Fibroblast of peridontal ligament (primary cell): ENCODE measurements around the gene CLECL1.
"Not testable (repeated sequence)": the region's sequence is repeated elsewhere in the genome, so short reads cannot be mapped to it uniquely, and the experiment has no call there.

ENCODE experiments used
- DNase-seq: peaks from one replicate; pipeline ENCODE4 v3.0.0-alpha.2; 2010; ENCODE audit errors: extremely low read depth

The CLECL1 gene

DNA sequence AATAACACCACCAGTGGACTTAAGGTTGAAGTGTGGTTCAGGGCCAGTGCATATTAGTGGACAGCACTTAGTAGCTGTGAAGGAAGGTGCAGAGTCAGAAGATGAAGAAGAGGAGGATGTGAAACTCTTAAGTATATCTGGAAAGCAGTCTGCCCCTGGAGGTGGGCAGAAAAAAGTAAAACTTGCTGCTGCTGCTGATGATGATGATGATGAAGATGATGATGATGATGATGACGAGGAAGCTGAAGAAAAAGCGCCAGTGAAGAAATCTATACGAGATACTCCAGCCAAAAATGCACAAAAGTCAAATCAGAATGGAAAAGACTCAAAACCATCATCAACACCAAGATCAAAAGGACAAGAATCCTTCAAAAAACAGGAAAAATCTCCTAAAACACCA is 37.2 kb downstream of the CLECL1 start:
- not testable (repeated sequence) for DNase-seq

DNA sequence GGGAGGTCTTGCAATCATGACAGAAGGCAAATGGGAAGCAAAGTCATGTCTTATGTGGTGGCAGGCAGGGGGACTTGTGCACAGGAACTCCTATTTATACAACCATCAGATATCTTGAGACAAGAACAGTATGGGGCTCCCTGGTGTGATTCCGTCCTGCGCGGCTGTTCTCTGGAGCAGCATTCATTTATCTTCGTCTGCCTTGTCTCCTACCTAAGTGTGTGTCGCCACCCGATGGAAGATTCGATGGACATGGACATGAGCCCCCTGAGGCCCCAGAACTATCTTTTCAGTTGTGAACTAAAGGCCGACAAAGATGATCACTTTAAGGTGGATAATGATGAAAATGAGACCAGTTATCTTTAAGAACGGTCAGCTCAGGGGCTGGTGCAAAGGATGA is 37.7 kb downstream of the CLECL1 start:
- DNase-seq: not testable (repeated sequence)

DNA sequence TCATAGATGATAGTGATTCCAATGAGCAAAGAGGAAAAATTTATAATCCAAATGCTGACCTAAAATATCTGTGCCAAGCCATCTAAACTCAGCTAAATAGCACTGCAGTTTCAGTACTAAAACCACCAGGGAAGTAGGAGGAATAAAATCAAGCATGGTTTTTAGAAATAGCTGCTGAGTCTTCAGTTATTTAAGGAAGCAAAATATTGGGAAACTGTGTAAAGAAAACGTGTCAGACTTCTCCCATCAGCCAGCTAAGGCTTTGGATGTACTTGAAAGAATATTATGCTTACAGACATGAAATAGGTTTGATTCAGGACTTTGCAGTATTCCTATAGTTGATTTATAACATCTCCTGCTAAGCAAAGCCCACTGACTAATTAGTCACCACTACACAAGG is 38.7 kb downstream of the CLECL1 start:
- DNase-seq: no peak

DNA sequence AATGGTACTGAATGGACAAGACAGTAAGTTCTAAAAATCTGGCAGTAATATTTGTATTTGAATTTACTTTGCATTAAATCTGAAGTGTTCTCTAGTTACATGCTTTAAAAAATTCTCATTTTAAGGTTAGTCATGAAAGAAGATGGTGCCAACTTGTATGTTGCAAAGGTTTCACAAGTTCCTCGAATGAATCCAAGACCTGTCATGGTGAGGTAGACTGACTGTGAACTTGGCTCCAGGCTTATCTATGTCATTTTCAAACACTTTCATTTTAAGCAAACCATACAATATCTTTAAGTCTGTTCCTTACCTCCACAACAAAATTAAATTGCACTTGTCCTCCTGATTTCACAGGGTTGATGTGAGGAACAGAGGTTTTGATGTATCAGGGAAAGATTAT is 40.0 kb downstream of the CLECL1 start:
- DNase-seq: no peak

DNA sequence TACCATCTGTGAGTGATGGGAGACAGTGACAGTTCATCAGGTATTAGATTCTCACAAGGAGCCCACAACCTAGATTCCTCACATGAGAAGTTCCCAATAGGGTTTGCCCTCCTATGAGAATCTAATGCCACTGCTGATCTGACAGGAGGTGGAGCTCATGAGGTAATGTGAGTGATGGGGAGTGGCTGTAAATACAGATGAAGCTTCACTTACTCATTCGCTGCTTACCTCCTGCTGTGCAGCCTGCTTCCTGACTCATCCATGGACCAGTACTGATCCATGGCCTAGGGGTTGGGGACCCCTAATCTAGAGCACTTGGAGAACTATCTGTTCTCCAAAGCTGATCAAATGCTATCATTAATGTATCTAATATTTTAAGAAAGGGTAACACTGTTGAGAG is 45.7 kb downstream of the CLECL1 start:
- no peak for DNase-seq

DNA sequence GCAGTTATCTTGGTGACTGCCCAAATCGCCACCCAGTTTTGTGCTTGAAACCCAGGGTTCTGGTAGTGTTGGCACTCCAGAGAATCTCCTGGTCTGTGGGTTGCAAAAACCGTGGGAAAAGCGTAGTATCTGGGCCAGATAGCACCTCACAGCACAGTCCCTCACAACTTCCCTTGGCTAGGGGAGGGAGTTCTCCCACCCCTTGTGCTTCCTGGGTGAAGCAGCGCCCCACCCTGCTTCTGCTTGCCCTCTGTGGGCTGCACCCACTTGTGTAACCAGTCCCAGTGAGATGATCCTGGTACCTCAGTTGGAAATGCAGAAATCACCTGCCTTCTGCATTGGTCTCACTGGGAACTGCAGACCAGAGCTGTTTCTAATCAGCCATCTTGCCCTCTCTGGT is 47.0 kb downstream of the CLECL1 start:
- DNase-seq: no peak

DNA sequence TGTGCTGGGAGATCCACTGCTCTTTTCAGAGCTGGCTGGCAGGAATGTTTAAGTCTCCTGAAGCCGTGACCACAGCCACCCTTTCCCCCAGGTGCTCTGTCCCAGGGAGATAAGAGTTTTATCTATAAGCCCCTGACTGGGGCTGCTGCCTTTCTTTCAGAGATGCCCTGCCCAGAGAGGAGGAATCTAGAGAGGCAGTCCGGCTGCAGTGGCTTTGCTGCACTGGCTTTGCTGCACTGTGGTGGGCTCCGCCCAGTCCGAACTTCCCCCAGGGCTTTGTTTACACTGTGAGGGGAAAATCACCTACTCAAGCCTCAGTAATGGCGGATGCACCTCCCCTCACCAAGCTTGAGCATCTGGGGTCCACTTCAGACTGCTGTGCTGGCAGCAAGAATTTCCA is 47.5 kb downstream of the CLECL1 start:
- DNase-seq: not testable (repeated sequence)

DNA sequence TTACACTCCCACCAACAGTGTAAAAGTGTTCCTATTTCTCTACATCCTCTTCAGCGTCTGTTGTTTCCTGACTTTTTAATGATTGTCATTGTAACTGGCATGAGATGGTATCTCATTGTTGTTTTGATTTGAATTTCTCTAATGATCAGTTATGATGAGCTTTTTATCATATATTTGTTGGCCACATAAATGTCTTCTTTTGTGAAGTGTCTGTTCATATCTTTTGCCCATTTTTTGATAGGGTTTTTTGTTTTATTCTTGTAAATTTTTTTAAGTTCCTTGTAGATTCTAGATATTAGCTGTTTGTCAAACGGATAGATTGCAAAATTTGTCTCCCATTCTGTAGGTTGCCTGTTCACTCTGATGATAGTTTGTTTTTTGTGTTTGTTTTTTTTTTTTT is 49.9 kb downstream of the CLECL1 start:
- not testable (repeated sequence) for DNase-seq

DNA sequence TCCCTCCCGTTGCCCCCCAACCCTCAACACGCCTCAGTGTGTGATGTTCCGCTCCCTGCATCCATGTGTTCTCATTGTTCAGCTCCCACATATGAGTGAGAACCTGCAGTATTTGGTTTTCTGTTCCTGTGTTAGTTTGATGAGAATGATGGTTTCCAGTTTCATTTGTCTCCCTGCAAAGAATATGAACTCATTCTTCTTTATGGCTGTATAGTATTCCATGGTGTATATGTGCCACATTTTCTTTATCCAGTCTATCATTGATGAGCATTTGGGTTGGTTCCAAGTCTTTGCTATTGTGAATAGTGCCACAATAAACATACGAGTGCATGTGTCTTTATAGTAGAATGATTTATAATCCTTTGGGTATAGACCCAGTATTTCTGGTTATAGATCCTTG is 50.4 kb downstream of the CLECL1 start:
- DNase-seq: not testable (repeated sequence)

DNA sequence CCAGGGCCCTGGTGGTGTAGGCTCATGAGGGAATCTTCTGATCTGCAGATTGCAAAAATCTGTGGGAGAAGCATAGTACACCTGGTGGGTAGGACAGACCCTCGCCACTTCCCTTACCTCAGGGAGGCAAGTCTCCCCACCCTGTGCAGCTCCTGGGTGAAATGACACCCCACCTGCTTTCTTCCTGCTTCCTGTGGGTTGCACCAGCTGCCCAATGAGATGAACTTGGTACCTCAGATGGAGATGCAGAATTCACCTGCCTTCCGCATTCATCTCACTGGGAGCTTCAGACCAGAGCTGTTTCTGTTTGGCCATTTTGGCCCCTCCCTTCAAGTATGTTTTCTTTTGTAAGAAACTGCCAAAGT is 58.7 kb downstream of the CLECL1 start:
- no peak for DNase-seq

DNA sequence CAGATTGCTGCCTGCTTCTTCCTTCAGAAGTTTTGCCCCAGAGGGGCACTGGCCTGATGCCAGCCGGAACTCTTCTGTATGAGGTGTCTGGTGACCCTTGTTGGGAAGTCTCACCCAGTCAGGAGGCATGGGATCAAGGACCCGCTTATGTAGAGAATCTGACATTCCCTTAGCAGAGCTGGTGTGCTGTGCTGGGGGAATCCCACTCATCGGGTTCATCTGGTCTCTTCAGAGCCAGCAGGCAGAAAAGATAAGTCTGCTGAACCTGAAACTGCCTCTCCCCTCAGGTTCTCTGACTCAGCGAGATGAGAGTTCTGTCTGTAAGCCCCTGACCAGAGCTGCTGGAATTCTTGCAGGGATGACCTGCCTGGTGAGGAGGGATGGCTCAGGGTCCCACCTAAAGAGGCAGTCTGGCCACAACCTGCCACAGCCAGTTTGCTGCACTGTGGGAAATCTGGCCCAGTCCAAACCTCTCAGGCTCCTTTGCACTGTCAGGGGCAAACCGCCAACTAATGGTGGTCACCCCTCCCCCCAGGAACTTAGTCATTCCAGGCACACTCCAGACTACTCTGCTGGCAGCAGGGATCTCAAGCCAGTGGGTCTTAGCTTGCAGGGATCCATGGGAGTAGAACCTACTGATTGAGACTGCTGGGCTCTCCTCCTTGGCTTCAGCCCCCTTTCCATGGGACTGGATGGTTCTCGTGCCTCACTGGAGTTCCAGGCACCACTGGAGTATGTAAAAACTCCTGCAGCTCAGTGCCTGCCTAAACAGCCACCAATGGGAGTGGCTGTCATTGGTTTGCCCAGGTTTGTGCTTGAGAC is 59.3 kb downstream of the CLECL1 start:
- peak; percentile 87 for DNase-seq
